Stimulated activated CD4-positive, alpha-beta T cell treated with anti-CD3 and anti-CD28 coated beads, Interleukin-12 subunit alpha, Interleukin-12 subunit beta, amount 100 ng/mL, for 4 hours (primary cell): ENCODE results near the gene COX4I2.

Experiments
- DNase-seq: peaks from one replicate; pipeline ENCODE4 v3.0.0-alpha.2; 2020

Gene COX4I2

DNA sequence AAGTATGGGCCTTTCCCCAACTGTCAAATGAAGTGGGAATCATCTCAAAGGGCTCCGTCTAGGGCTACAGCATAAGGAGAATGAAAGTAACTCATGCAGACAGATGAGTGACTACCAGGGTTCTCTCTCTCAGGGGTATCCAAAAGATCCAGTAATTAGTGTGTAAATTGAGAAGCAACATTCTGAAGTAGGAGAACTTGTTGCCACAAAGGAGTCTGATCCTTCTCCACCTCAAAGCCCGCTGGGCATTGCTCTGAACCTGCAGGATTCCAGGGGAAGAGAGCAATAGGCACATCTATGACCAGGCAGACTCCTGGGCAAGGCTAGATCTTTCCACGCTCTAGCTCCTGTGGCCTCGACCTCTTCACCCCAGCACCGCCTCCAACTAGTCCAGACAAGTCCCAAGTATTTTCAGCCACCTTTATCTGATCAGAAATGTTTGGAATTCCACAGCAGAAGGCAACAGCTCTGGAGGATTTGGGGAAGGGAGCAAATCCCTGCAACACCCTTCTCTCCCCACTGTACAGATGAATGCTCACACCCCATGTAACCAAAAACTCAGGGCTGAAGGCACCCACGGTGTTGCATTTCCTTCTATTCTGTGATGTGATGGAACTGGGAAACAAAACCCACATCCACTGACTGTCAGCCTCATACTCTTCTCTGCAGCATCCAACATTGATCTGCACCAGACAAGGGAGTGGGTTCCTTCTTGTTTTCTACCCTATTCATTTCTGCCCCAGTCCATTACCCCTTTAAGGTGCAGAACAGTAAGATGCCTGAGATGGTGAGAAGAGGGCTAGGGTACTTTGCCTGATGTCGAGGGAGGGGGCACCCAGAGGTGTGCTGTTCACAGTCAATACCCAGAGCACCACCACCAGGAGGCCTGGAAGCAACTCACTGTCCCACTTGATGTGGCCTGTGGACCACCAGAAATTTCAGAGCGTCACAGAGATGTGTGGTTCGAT lies 41.0 kb downstream of the COX4I2 start:
- no peak for DNase-seq

DNA sequence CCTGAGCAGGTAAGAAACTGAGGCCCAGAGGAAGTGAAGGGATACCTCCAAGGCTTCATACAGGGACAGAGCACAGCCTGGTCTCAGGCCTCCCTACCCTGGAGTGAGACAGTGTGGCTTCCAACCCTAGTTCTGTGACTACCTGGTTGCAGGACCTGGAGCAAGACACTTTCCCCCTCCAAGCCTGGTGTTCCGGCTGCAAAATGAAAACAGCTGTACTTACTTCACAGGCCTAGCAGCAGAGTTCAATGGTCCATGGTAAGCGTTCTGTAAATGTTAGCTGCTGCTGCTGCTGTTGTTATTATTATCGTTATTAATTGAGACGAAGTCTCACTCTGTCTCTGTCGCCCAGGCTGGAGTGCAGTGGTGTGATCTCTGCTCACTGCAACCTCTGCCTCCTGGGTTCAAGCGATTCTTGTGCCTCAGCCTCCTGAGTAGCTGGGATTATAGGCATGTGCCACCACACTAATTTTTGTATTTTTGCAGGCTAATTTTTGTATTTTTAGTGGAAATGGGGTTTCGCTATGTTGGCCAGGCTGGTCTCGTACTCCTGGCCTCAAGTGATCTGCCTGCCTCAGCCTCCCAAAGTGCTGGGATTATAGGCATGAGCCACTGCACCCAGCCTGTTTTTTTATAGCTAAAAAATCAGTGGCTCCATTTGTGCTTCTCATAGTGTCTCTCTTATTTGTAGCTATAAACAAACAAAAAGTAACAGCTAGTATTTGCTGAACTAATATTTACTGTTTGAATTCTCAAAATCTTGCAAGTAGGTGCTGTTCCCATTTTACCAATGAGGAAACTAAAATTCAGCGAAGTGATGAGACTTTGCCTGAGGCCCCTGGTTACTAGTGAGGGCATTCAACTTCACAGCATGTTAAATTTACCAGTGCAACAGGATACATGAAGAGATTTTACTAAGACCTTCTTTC lies 41.9 kb downstream of the COX4I2 start:
- DNase-seq, result no peak

DNA sequence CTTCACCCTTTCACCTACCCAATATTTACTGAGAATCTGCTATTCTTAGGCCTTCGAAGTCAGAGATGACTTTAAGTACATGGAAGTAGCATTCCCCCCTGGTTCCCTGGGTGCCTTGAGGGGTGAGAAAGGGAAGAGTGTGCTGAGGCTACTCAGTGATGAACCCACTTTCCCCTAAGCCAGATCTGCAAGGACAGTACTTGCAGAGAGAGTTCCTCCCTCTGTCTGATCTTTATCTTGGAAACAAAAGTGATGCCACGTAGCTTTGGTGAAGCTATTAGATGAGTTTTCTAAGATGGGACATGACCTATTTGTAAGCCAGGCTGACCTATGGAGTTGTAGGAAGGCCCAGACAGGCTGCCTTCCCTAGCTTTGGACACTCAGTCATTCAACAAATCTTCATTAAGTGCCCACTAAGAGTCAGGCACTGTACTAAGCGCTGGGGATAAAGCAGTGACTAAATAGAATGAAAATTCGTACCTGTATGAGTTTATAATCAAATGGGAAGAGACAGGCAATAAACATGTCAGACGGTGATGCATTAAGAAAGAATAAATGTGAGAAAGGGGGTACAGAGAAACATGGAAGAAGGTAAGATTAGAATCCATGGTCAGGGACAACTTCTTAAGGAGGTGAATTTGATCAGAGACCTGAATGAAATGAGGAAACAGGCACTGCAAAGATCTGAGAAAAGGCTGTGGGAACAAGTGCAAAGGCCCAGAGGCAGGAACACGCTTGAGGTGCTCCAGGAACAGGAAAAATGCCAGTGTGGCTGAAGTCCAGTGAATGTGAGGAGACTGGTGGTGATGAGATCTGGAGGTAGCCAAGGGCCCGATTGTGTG lies 42.8 kb downstream of the COX4I2 start:
- no peak for DNase-seq

DNA sequence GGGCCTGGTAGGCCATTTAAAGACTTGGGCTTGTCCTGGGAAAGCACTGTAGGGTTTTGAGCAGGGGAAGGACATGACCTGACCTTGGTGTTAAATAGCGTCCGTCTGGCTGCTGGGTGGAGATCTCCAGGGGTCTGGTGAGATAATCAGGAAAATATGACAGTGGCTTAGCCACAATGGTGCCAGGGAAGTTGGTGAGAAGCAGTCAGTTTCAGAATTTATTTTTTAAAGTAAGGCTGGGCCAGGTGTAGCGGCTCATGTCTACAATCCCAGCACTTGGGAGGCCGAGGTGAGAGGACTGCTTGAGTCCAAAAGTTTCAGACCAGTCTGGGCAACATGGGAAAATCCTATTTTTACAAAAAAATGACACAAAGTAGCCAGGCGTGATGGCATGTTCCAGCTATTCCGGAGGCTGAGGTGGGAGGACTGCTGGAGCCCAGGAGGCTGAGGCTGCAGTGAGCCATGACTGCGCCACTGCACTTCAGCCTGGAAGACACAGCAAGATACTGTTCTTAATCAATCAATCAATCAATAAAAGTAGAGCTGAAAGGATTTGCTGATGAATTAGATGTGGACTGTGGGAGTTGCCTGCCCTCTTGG lies 43.5 kb downstream of the COX4I2 start:
- no peak for DNase-seq

DNA sequence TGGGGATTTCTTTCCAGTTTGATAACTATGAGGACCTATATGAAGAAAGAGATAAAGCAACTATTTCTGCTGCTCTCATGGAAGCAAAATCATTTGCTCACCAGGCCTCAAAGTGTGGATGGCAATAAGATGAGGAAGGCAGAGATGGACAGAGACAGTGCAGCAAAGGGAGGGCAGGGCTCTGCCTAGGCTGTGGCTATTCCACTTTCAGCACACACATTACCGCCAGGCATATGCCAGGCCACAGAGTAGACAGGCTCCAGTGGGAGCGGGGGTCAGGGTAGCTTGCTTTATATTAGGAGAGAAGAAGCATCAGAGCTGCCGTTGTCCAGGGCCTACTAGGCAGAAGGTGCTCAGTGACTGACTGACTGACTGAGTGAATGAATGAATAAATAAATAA lies 44.1 kb downstream of the COX4I2 start:
- DNase-seq, result no peak

DNA sequence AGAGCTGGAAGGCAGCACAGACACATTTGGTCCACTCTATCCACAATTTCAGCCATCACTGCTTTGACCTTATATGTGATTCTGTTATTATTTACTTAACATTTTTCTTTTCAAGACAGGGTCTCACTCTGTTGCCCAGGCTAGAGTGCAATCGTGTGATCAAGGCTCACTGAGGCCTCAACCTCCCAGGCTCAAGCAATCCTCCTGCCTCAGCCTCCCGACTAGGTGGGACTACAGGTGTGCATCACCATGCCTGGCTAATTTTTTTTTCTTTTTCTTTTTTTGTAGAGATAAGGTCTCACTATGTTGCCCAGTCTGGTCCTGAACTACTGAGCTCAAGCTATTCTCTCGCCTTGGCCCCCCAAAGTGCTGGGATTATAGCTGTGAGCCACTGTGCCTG lies 44.6 kb downstream of the COX4I2 start:
- no peak for DNase-seq

DNA sequence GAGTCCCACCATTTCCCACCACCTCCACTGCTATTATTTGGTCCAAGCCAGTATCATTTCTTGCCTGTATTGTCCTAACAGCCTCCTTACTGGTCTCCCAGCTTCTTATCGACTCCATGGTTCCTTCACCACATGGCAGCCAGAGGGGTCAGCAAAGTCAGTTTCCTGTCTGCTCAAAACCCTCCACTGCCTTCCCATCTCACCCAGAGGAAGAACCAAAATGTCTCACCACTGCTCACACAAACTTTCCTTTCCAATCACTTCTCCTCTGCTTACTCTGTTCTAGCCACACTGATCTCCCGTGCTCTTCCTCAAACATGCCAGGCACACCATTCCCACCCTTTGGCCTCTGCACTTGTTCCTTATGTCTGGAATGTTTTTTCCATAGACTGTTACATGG lies 45.2 kb downstream of the COX4I2 start:
- no peak for DNase-seq

DNA sequence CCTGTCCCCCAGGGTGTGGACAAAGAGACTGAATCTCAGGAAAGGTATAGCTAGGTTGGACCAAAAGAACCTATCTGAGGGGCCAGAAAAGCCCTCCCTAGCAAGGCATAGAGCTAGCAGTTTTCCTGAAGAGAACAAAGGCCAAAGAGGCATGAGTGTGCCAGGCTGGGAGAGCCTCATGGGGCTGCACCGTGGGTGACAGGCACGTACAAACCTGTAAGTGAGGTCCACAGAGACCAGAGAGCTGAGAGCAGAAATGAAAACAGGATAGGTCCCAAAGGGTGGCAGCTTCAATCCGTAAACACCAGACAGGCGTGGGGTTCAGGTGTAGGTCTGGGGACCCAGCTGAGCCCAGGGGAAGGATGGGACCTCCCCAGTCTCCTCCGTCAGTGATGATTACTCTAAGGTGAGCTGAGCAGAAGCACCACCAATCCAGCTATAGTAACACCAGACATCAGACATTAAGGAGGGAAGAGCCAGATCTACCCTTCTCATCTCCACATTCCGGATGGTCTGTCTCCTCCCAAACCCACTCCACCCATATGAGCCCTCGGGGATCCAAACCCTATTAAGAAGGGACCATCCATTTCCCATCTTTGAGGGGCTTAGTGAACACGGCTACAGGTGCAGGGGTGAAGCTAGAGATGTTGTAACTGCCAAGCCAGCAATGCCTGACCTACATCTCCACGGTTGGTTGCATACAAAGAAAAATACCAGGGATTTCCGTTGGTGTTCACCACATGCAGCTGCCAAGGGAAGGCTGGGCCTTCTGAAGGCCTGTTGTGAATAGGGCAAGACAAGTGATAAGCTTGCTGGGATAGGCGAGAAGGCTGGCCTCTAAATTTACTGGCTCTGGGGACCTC lies 46.7 kb downstream of the COX4I2 start:
- DNase-seq, result no peak

DNA sequence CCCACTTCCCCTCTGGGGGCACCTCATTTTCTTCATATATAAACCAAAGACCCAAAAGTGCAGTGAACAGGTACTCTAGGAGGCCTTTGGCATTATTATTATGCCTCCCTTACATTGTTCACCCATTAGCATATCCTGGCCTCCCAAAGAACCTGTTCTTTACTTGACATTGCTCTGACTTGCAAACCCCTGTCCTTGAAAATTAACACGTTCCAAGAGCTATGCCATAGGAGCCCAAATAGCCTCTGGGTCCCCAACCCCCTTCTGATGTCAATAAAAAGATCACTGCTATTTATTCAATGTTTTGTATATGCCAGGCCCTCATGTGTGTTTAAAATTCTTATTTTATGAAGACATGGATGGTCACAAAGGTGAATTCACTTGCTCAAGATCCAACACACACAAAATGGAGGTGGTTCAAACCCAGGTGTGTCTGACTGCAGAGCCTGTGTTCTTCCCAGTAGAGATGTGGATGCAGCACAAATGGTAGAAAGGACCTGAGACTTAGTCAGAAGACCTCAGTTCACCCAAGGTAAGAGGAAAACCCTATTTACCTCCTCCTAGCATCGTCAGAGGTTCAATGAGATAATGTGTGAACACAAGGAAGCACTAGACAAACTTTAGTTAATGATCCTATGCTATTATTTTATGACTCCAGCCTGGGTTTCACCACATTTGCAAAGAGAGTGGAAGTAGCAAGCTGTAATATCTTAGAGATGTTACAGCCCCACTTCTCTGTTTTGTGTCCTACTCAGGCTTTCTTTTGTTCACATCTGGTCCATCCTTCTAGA lies 48.3 kb downstream of the COX4I2 start:
- DNase-seq, result no peak

DNA sequence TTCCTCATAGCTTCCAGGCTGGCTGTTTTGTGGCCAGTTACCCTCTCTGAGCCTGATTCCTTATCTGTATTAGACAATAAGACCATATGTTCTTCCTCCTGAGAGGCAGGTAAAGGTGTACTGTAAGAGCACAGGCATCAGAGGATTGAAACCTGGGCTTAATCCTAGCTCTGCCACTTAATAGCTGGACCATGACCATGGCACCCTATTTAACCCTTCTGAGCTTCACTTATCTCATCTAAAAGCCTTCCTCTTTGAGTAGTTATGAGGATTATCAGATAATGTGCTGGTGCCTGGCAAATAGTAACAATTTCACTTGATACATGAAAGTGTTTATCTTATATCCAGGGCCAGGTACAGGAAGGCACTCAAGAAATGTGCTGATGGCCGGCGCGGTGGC lies 50.1 kb downstream of the COX4I2 start:
- no peak for DNase-seq

DNA sequence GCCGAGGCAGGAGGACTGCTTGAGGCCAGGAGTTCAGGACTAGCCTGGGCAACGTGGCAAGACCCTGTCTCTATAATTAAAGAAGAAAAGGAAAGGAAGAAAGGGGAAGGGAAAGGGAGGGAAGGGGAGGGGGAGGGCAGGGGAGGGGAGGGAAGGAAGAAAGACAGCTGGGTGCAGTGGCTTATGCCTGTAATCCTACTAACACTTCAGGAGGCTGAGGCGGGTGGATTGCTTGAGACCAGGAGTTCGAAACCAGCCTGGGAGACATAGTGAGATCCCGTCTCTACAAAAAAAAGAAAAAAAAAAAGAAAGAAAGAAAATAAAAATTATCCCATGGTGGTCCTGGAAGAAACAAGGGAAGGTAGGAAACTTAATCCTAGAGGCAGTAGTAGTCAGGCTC lies 51.4 kb downstream of the COX4I2 start:
- DNase-seq, result no peak

DNA sequence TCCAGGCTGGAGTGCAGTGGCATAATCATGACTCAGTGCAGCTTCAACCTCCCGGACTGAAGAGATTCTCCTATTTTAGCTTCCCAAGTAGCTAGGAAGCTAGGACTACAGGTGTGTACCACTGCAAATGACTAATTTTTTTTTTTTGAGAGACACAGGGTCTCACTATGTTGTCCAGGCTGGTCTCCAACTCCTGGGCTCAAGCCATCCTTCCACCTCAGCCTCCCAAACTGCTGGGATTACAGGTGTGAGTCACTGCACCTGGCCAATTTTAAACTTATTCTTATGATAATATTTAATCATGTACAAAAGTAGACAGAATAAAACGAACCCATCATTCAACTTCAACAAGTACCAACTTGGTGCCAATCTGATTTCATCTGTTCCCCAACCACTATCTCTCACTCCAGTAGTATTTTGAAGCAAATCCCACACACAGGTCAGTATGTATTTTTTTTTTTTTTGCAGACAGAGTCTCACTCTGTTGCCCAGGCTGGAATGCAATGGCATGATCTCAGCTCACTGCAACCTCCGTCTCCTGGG lies 52.5 kb downstream of the COX4I2 start:
- no peak for DNase-seq

DNA sequence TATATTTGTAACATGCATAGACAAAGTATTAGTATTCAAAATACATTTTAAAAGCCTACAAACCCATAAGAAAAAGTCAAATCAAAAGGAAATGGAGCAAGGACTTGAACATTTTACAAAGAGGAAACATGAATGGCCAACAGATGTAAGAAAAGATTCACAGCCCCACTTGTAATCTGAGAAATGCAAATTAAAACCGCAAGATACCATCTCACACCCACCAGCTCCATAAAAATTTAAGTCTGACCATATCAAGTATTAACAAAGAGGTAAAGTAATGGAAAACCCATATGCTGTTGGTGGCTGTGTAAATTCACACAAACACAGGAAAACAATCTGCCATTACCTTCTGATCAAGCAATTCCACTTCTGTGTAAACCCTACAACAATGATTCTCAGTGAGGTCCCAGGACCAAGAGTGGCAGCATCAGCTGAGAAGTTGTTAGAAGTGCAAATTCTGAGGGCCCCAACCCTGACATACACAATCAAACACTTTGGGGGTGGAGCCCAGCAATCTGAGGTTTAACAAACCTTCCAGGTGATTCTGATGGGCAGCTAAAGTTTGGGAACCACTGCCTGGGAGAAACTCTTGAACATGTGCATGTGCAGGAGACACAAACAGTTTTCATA lies 54.0 kb downstream of the COX4I2 start:
- DNase-seq, result no peak

DNA sequence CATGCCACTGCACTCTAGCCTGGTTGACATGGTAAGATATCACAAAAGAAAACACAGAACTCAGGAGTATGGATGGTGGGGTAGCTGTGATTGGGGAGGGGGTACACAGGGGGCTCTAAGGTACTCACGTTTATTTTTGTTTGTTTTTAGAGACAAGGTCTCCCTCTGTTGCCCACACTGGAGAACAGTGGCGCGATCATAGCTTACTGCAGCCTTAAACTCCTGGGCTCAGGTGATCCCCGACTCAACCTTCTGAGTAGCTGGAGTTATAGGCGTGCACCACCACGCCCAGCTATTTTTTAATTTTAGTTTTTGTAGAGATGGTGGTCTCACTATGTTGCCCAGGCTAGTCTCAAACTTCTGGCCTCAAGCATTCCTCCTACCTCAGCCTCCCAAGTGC lies 55.7 kb downstream of the COX4I2 start:
- no peak for DNase-seq

DNA sequence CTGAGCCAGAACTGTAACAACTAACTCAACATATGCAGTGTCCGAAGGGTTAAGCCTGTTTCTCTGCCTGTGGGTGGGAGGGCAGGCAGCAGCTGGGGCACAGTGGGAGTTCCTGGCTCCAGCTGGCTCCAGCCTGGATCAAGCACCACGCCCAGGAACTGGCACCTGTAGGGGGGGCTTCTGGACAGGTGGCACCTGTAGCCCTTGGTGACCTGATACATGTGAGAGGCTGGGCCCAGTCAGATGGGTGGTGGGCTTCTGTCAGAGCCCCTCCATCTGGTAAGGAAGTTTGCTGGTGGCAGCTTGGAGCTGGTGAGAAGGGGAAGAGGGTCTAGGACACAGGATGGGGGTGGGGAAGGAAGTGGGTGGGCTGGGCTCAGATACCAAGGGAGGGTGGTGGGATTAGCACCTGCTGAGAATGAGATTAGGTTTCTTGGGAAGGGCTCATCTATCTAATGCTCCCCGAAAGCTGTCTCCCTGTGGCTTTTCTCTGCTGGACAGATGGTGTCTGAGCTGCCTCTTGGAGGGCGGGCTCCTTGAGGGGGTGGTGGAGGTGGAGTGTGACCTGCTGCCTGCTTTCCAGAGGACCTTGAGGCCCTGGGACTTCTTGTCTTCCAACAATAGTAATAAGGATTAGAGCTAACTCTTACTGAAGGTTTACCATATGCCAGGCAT lies 56.4 kb downstream of the COX4I2 start:
- no peak for DNase-seq
